ENCODE results near the gene VEGFB. TPM values are rescaled to one million over a fixed set of nuclear protein-coding genes. Genes with fewer than 3 reads are reported as not detected.

VEGFB gene
- total RNA-seq, 1 donor = 37.6 TPM

DNA sequence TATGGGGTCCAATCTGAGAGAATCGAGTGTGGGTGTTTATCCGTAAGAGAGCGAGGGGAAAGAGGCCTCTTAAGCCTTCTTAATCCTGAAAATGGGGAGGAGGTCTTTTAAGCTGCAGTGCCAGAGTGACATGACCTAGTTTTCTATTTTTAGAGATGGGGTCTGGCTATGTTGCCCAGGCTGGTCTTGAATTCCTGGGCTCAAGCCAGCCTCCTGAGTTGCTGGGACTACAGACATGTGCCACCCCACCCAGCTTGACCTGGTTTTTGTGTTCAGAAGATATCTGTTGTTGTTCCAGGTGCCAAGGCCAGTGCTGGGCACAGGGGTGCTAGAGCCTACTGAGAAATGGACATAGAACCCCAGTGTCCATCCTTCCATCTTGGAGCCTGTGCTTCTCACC lies 48.7 kb downstream of the VEGFB start:
- Histone ChIP-seq H3K27ac (ENCODE audit: low read depth, low read length) (no peak overlapping the region), H3K36me3 (ENCODE audit: insufficient read depth, low read length) (peaks cover 24% of the 10 kb centered on the region), H4K20me1 (ENCODE audit: insufficient read depth, low read length) (no peaks in the 10 kb centered on the region), H3K27me3 (ENCODE audit: insufficient read depth, low read length) (no peaks in the 10 kb centered on the region), H3K9me3 (ENCODE audit: low read depth, low read length) (no peaks in the 10 kb centered on the region), H3K4me2 (ENCODE audit: insufficient read depth, low read length) (peak overlapping the region; percentile 99), H3K79me2 (ENCODE audit: insufficient read depth, low read length) (peaks cover 35% of the 10 kb centered on the region), H2AFZ (ENCODE audit: low read length) (no peak overlapping the region), H3K4me3 (ENCODE audit: insufficient read depth, low read length) (no peak overlapping the region), H3K4me1 (ENCODE audit: insufficient read depth, low read length) (peaks cover 21% of the 10 kb centered on the region)
- DNase-seq (ENCODE audit: insufficient read length, low spot score, missing footprints) = peak; percentile 9
- TF ChIP-seq, protein P1, sequence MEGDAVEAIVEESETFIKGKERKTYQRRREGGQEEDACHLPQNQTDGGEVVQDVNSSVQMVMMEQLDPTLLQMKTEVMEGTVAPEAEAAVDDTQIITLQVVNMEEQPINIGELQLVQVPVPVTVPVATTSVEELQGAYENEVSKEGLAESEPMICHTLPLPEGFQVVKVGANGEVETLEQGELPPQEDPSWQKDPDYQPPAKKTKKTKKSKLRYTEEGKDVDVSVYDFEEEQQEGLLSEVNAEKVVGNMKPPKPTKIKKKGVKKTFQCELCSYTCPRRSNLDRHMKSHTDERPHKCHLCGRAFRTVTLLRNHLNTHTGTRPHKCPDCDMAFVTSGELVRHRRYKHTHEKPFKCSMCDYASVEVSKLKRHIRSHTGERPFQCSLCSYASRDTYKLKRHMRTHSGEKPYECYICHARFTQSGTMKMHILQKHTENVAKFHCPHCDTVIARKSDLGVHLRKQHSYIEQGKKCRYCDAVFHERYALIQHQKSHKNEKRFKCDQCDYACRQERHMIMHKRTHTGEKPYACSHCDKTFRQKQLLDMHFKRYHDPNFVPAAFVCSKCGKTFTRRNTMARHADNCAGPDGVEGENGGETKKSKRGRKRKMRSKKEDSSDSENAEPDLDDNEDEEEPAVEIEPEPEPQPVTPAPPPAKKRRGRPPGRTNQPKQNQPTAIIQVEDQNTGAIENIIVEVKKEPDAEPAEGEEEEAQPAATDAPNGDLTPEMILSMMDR (IDR thresholded peaks at IDR 0.05; ENCODE audit: extremely low read depth, low read depth, low read length) = no peak

DNA sequence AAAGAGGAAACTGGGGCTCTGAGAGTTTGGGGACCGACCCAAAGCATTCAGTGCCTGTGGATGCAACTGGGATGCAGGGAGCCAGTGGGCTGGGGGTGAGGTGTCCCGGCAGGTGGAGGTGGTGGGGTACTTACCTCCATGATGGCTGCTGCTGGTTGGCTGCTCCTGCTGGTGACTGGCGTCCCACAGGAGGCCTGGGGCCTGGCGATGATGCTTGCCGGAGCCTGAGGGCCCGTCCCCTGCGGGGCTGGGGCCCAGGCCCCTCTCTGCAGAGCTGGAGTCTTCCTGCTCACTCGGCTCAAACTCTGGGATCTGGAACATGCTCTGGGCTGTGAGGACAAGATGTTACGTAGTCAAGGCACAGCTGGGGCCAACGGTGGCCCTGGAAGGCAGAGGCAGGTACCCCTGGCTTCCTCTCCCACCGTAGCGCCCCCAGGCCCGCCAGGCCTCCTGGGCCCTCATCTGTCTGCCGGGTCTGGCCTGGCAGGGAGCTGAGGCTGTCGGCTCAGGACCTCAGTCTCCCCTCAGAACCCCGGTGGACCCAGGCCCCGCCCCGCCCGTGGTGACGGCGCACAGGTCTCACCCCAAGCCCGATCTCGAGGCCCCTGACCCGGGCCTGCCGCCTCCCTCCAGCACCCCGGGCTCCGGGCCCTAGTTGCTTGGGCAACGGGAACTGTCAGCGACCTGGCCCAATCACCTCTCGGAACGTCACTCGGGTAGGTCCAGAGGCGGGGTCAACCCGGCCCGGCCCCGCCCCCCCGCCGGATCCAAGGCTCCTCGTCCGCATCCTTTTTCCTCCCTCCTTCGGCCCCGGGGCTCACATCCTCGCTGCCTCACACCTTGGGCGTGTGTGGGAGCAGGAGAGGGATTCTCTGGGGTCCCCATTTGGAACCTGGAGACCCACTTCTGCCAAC lies 49.9 kb downstream of the VEGFB start, which contains the start of gene BAD:
TSS of gene BAD (minus strand) at position 618 of the 914 bp plus-strand sequence. CDS start at position 321, 297 bp downstream.
- Histone ChIP-seq H3K9me3 (ENCODE audit: low read depth, low read length) (no peaks in the 10 kb centered on the region), H3K36me3 (ENCODE audit: insufficient read depth, low read length) (peaks cover 16% of the 10 kb centered on the region), H3K4me1 (ENCODE audit: insufficient read depth, low read length) (peaks cover 21% of the 10 kb centered on the region), H4K20me1 (ENCODE audit: insufficient read depth, low read length) (no peaks in the 10 kb centered on the region), H3K27me3 (ENCODE audit: insufficient read depth, low read length) (no peaks in the 10 kb centered on the region), H3K4me2 (ENCODE audit: insufficient read depth, low read length) (peak within 1 kb of the TSS; percentile 99), H3K79me2 (ENCODE audit: insufficient read depth, low read length) (peaks cover 35% of the 10 kb centered on the region), H2AFZ (ENCODE audit: low read length) (peak within 1 kb of the TSS; percentile 96), H3K27ac (ENCODE audit: low read depth, low read length) (peak within 1 kb of the TSS; percentile 91), H3K4me3 (ENCODE audit: insufficient read depth, low read length) (peak within 1 kb of the TSS; percentile 83)
- peak; percentile 100 for DNase-seq (ENCODE audit: insufficient read length, low spot score, missing footprints)
- TF ChIP-seq, protein P1 (IDR thresholded peaks at IDR 0.05; ENCODE audit: extremely low read depth, low read depth, low read length) = no peak

DNA sequence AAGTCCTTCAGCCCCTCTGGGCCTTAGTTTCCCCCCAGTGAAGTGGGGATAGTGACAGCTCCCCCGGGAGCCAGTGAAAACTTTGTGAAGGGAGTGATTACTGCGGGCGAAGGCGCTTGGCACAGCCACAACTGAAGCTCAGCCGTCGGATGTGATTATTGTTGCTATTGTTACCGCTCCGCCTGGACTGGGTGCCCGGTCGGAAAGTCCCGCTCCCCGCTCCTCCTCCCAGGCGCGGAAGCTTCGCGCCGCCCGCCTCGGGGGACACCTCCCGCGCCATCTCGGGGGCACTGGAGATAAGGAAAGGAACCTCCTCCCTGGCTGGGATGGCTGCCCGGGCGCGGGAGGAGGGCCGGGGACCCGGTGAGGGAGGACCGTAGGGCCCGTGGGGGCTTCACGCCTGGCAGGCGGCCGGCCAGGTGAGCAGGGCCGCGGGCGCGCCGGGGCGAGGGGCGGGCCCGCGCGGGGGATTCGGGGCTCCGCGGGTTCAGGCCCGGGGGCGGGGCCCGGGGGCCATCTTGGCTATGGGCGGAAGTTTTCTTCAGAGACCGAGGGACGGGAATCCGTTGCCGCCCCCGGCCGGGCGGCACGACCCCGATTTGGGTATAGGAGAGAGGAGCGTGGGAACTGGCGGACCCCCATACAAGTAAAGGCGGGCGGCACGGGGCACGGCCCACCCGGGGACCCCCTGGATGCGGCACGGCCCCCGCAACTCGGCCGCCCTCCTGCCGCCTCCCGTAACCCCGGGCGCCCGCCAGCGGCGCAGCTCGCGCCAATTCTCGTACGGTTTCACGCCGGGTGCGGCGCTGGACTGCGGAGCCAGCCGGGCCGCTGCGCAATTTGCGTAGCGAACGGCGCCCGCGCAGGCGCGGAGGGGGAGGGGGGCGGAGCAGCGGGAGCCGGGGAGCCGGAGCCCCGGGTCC lies 50.8 kb downstream of the VEGFB start, which contains the start of gene GPR137:
TSS of gene GPR137 (plus strand) at position 887 of the 923 bp plus-strand sequence. CDS start 677 bp downstream, outside the sequence.
- peak; percentile 99 for DNase-seq (ENCODE audit: insufficient read length, low spot score, missing footprints)
- Histone ChIP-seq H3K4me1 (ENCODE audit: insufficient read depth, low read length) (peaks cover 21% of the 10 kb centered on the region), H3K27ac (ENCODE audit: low read depth, low read length) (peak within 1 kb of the TSS; percentile 91), H3K27me3 (ENCODE audit: insufficient read depth, low read length) (peaks cover 5% of the 10 kb centered on the region), H3K9me3 (ENCODE audit: low read depth, low read length) (no peaks in the 10 kb centered on the region), H2AFZ (ENCODE audit: low read length) (peak within 1 kb of the TSS; percentile 96), H3K79me2 (ENCODE audit: insufficient read depth, low read length) (peaks cover 35% of the 10 kb centered on the region), H3K4me2 (ENCODE audit: insufficient read depth, low read length) (peak within 1 kb of the TSS; percentile 99), H4K20me1 (ENCODE audit: insufficient read depth, low read length) (no peaks in the 10 kb centered on the region), H3K36me3 (ENCODE audit: insufficient read depth, low read length) (peaks cover 16% of the 10 kb centered on the region), H3K4me3 (ENCODE audit: insufficient read depth, low read length) (peak within 1 kb of the TSS; percentile 83)
- TF ChIP-seq, protein P1 (IDR thresholded peaks at IDR 0.05; ENCODE audit: extremely low read depth, low read depth, low read length) = no peak
